Omental fat pad (tissue), 4 donors: ENCODE measurements around the gene GRB2. TPM values are rescaled to one million over a fixed set of nuclear protein-coding genes. Genes with fewer than 3 reads are reported as not detected.
"Not testable (repeated sequence)": the region's sequence is repeated elsewhere in the genome, so short reads cannot be mapped to it uniquely, and the experiment has no call there.

Experiments used
- ATAC-seq: fragments of 150-250 bp; one replicate; pipeline ENCODE4 v1.9.1; 2016; ENCODE audit warnings: mild to moderate bottlenecking, moderate library complexity; ENCODE audit not compliant: low FRiP score
- DNase-seq: peaks from one replicate; pipeline ENCODE4 v3.0.0-alpha.2; 2019; ENCODE audit warnings: low spot score
- total RNA-seq, 4 donors: library from RNA; depleted of rRNA; stranded (reverse); fragments of >200 nt; gene quantifications; one replicate each; pipeline ENCODE4 v1.1.0, GENCODE V29; 2016
- TF ChIP-seq, protein P1 (sequence below), 3 donors: fragments of 450-650 bp; IDR thresholded peaks; one replicate each; pipeline ENCODE4 v1.5.1; 2016 to 2017; ENCODE audit warnings: antibody characterized with exemption in 3 of 3, mild to moderate bottlenecking in 3 of 3, moderate library complexity in 2 of 3

GRB2 gene
- total RNA-seq, 4 donors from 2014 or later = 87.4 to 152 (median 108) TPM

DNA sequence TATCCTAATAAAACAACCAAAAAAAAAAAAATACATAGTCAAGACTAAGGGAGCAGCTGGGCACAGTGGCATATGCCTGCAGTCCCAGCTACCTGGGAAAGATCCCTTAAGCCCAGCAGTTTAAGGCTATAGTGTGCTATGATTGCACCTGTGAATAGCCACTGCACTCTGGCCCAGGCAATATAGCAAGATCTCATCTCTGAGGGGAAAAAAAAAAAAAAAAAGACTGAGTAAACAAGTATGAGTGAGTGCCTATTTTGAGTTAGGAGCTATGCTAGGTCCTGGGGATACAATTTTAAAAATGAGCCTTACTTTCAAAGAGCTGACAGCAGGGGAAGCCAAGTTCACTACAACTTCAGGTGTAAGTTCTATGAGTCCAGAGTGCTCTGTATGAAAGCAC lies 55.4 kb downstream of the GRB2 start:
- ATAC-seq (no peak), DNase-seq (no peak)
- TF ChIP-seq, protein P1, sequence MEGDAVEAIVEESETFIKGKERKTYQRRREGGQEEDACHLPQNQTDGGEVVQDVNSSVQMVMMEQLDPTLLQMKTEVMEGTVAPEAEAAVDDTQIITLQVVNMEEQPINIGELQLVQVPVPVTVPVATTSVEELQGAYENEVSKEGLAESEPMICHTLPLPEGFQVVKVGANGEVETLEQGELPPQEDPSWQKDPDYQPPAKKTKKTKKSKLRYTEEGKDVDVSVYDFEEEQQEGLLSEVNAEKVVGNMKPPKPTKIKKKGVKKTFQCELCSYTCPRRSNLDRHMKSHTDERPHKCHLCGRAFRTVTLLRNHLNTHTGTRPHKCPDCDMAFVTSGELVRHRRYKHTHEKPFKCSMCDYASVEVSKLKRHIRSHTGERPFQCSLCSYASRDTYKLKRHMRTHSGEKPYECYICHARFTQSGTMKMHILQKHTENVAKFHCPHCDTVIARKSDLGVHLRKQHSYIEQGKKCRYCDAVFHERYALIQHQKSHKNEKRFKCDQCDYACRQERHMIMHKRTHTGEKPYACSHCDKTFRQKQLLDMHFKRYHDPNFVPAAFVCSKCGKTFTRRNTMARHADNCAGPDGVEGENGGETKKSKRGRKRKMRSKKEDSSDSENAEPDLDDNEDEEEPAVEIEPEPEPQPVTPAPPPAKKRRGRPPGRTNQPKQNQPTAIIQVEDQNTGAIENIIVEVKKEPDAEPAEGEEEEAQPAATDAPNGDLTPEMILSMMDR (IDR thresholded peaks at IDR 0.05) = no peak

DNA sequence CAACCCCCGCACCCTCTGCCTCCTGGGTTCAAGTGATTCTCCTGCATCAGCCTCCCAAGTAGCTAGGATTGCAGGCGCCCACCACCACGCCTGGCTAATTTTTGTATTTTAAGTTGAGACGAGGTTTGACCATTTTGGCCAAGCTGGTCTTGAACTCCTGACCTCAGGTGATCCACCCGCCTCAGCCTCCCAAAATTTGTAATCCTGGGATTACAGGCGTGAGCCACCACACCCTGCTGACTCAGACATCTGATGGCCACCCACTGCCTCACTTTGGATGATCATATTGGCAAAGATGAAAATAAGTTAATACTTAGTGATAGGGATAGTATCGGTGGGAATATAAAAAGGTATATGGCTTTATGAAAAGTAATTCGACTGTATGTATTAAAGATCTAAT lies 55.9 kb downstream of the GRB2 start:
- DNase-seq (no peak), ATAC-seq (no peak)
- TF ChIP-seq, protein P1 (IDR thresholded peaks at IDR 0.05) = no peak

DNA sequence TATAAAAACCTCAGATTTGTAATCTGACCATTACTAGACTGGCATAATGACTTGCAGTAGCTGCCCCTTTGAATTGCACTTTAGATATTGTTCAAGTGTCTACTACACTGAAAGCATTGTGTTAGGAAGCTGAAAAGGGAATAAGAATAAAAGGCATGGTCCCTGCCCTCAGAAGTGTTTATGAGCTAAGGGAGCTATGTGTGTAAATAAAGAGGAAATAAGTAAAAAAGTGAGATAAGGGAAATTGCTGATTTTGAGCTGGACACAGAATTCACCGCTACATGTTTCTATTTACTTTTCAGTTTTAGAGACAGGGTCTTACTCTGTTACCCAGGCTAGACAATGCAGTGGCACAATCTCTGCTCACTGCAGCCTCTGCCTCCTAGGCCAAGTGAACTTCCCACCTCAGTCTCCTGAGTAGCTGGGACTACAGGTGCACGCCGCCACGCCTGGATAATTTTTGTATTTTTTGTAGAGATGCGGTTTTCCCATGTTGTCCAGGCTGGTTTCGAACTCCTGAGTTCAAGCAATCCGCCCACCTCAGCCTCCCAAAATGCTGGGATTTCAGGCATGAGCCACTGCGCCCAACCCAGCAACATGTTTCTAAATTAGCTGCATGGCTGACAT lies 57.0 kb downstream of the GRB2 start:
- ATAC-seq (no peak), DNase-seq (no peak)
- TF ChIP-seq, protein P1 (IDR thresholded peaks at IDR 0.05) = no peak

DNA sequence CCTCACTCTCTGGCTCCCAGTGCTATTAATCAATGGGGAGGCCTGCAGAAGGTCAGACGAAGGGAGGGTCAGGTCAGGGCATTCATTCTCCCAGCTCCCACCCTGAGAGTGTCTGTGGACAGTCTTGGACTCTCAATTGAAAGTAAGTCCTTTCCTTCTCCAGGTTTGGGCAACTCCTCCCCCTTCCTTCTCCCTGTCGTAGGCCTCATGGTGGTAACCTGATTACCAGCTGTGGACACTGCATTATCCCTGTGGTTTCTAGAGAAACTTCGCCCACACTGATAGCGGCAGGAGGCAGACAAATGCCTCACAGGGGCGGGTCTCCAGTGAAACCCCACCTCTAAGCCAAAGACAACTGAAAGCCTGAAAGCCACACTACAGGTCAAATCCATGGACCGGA lies 58.6 kb downstream of the GRB2 start:
- ATAC-seq = no peak
- TF ChIP-seq, protein P1 (IDR thresholded peaks at IDR 0.05) = no peak
- DNase-seq = no peak

DNA sequence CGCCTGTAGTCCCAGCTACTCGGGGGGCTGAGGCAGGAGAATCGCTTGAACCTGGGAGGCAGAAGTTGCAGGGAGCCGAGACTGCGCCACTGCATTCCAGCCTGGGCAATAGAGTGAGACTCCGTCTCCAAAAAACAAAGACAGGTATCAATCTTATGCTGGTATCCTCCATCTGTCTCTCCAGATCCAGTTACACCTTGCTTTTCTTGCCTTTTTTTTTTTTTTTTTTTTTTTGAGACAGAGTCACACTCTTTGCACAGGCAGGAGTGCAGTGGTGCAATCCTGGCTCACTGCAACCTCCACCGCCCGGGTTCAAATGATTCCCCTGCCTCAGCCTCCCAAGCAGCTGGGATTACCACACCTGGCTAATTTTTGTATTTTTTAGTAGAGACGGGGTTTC lies 59.1 kb downstream of the GRB2 start:
- DNase-seq = not testable (repeated sequence)

DNA sequence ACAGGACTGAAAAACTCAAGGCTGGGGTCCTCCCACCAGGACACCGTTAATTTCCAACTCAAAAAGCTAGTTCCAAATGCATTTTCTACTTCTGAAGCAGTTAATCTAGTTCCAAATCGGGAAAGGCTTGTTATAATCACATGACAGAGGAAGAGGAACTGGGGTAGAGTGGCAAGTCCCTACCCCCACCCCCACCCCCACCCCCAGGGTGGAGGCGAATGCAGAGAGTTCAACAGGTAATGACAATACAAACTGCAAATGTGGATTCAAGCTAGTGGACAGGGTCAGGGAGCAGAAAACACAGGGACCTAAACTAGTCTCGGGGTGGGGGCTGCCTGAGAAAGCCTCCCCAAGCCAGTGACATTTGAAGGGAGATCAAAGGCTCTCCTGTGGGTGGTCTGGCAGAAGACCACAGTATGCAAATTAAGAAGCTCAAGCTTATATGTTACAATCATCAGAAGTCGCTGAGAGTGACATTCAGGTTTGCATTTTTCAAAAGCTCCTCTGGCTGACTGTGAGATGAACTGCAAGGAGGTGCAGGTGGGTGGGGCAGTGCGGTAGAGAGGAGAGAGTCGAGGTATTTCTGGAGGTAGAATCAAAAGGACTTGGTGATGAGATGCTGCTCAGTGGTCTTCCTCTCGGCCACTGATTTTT lies 59.8 kb downstream of the GRB2 start:
- TF ChIP-seq, protein P1 (IDR thresholded peaks at IDR 0.05) = no peak
- ATAC-seq = no peak
- no peak for DNase-seq

More for the DNA sequence above, 59.1 kb downstream of the GRB2 start:
- ATAC-seq = not testable (repeated sequence)

DNA sequence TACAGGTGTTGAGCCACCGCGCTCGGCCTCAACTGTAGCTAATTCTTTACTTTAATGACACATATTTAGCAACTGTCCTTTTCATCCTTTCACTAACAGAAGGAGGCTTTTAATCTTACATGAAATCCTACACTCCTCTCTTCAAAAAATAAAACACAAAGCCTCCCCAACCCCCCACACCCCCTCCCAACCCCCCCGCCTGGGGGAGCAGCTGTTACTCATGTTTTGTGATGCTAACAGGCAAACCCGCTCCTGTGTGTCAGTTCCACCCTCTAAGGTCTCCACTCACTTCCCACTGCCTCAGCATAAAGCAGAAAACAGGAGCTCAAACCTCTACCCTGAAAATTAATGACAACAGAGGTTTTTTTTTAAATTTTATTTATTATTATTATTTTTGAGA lies 60.8 kb downstream of the GRB2 start:
- ATAC-seq (no peak), DNase-seq (no peak)
- TF ChIP-seq, protein P1 (IDR thresholded peaks at IDR 0.05) = no peak
